RWPE1 (cell line): ENCODE data around the gene EVL.

ENCODE experiments used
- CTCF ChIA-PET: fragments of 350-600 bp; sonication (Branson Sonifier 250); formaldehyde crosslinking; extraction: SDS; loops from one replicate; lab custom pipeline; 2021; lab: Yijun Ruan, JAX
- POLR2A ChIA-PET: fragments of 400-600 bp; formaldehyde crosslinking; extraction: SDS; loops from one replicate; lab custom pipeline; 2020; ENCODE audit warnings: antibody characterized with exemption; ENCODE audit not compliant: low non-redundant PET; lab: Yijun Ruan, JAX
- DNase-seq: peaks from one replicate; pipeline ENCODE4 v3.0.0; 2012; ENCODE audit warnings: low spot score
- H3K27ac ChIP-seq: fragments of 450-650 bp; 2 replicates; pipeline ENCODE4 v1.5.1; 2017
- TF ChIP-seq, protein P1 (sequence below): fragments of 450-650 bp; conservative IDR thresholded peaks from 2 replicates; pipeline ENCODE4 v1.5.1; 2017; ENCODE audit warnings: low read depth, mild to moderate bottlenecking

EVL gene

DNA sequence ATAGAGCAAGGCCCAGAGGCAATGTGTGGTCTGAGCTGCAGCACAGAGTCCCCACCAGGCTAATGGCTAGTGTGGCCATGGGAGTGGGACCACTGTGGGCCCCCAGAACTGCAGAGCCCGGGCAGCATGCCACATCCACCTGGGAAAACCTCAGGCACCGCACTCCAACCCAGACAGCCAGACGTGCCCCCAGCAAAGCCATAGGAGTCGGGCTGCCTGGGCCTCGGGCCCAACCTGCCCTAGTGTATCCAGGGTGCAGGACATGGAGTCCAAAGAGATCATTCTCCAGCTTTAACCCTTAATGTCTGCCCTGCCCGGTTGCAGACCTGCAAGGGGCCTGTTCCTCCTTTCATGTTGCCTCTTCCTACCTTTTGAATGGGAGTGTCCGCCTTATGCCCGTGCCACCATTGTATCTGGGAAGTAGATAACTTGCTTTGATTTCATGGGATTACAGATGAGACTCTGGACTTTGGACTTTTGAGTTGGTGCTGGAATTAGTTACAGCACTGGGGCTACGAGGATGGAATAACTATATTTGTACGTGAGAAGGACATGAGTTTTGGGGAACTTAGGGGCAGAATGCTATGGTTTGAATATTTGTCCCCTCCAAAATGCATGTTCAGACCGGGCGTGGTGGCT lies 123.3 kb downstream of the EVL start:
- H3K27ac ChIP-seq: no peak overlapping the region
- no peak for DNase-seq
- ChIA-PET POLR2A (no interaction called here), CTCF (no interaction called here)
- TF ChIP-seq, protein P1, sequence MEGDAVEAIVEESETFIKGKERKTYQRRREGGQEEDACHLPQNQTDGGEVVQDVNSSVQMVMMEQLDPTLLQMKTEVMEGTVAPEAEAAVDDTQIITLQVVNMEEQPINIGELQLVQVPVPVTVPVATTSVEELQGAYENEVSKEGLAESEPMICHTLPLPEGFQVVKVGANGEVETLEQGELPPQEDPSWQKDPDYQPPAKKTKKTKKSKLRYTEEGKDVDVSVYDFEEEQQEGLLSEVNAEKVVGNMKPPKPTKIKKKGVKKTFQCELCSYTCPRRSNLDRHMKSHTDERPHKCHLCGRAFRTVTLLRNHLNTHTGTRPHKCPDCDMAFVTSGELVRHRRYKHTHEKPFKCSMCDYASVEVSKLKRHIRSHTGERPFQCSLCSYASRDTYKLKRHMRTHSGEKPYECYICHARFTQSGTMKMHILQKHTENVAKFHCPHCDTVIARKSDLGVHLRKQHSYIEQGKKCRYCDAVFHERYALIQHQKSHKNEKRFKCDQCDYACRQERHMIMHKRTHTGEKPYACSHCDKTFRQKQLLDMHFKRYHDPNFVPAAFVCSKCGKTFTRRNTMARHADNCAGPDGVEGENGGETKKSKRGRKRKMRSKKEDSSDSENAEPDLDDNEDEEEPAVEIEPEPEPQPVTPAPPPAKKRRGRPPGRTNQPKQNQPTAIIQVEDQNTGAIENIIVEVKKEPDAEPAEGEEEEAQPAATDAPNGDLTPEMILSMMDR: no peak

DNA sequence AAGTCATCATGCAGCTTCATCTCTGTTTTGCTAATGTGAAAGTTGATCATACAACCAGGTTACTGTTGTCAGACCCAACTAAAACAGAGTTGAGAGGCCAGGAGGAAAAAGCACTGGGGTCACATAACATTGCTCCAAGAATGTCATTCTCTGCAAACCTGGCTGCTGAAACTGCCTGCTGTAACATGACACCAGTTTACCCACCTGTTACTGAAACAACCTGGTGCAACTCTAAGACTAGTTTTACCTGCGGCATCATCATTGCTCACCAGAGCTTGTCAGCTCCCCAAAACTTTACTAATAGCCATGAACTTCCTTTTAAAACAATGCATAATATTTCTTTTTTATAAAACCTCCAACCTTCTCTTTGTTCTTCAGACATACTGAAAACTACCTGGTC lies 124.9 kb downstream of the EVL start:
- POLR2A ChIA-PET: interaction anchor here (0.7 kb wide), 1 partner anchor 25 kb away, joined by 4 read pairs; no protein-coding TSS in a partner anchor
- DNase-seq: no peak
- TF ChIP-seq, protein P1: no peak
- CTCF ChIA-PET: interaction anchor here (1.1 kb wide), 1 partner anchor 30 kb away, joined by 6 read pairs; no protein-coding TSS in a partner anchor
- no peak overlapping the region for H3K27ac ChIP-seq

DNA sequence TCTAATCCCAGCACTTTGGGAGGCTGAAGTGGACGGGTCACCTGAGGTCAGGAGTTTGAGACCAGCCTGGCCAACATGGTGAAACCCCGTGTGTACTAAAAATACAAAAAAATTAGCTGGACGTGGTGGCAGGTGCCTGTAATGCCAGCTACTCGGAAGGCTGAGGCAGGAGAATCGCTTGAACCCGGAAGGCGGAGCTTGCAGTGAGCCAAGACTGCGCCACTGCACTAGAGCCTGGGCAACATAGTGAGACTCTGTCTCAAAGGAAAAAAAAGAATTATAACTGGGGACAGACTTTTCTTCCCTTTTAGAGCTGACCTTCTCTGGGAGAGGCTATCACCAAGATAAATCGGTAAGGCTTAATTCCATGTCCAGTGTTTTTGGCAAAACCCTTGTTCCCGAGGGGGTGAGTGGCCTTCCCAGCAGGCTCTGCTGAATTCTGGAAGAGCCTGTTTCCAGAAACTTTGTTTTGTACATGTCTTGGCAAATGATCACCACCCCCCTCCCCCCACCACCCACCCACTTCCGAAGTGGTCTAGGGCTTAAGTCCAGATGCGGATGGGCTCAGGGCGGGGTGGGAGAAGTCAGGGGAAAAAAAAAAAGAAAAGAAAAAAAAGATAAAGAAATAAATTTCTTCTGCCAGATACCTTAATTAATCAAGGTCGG lies 126.5 kb downstream of the EVL start:
- POLR2A ChIA-PET: no interaction called here

DNA sequence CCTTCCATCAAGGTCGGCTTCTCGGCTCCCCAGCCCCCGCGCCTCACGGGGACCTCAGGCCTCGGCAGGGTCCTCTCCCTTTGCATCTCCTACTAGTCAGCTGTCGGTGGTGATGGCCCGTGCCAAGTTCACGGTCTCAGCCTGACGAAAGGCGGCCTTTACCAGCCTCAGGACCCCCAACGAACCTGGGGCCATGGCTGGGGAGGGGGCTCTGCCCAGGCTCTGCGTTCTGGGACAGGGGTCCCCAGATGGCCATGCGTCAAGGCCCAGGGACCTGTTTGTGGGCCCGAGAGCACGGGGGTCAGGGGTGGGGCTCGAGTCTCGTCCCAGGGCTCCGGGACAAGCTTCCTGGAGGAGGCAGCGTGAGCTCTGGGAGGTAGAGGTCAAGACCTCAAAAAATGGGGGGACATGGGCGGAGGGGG lies 127.0 kb downstream of the EVL start:
- no peak for DNase-seq
- CTCF ChIA-PET: interaction anchor here (0.6 to 3.5 kb wide), 12 partner anchors 8 to 227 kb away, joined by 3 to 25 read pairs (median 4); no protein-coding TSS in a partner anchor
- POLR2A ChIA-PET: no interaction called here
- H3K27ac ChIP-seq: peak overlapping the region; percentile 86
- TF ChIP-seq, protein P1: no peak

More for the DNA sequence above, 126.5 kb downstream of the EVL start:
- no peak for DNase-seq
- TF ChIP-seq, protein P1: no peak
- CTCF ChIA-PET: interaction anchor here (0.6 to 3.5 kb wide), 6 partner anchors 26 to 209 kb away, joined by 3 to 25 read pairs (median 4); no protein-coding TSS in a partner anchor
- peak overlapping the region; percentile 86 for H3K27ac ChIP-seq

DNA sequence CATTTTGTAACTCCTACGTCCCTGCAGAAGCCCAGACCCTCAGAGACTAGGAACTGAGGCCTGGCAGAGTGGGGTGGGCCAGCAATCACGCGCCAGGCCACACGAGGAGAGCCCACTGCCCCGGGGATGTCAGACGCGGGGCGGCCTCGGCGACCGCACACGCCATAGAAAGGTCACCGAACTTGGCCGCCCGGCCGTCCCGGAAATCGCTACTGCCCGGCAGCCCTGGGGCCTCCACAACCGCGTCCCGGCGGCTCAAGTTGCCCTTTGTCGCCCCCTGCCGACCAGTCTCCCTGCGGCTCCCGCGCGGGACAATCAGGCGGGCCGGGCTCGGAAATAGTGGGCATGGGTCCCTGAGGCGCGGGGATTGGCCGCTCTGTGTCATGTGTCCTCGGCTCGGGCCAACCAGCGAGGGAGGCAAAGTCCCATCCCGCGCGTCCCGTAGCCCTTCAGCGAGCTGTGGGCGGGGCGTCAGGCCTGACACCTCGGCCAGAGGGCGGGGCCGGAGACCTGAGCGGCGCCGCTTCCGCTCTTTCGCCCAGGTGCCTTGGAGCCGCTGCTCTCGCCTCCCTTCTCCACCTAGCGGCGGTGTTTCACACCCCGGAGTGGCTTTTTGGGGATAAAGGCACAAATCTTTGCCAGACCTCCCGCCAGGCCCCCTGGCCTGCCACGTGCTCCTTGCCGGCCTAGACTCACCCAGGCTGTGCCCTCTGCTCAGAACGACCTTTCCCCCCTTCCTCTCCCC lies 127.6 kb downstream of the EVL start:
- POLR2A ChIA-PET: interaction anchor here (0.6 kb wide), 1 partner anchor 1284 kb away, joined by 4 read pairs; no protein-coding TSS in a partner anchor
- TF ChIP-seq, protein P1: peak; percentile 94
- peak overlapping the region; percentile 86 for H3K27ac ChIP-seq
- CTCF ChIA-PET: interaction anchor here (0.6 to 3.5 kb wide), 20 partner anchors 9 to 231 kb away, joined by 3 to 25 read pairs (median 4); no protein-coding TSS in a partner anchor
- peak; percentile 99 for DNase-seq
